WTC11 (cell line): ENCODE data around the gene AGBL4. TPM values are rescaled to one million over a fixed set of nuclear protein-coding genes. Genes with fewer than 3 reads are reported as not detected.

Experiments used
- ATAC-seq: fragments of 200-7000 bp; cut with Tn5 transposase; 2 replicates; pipeline ENCODE4 v1.10.0; 2021; ENCODE audit warnings: mild to moderate bottlenecking, moderate library complexity
- CTCF ChIA-PET: fragments of 300-600 bp; sonication (Branson Sonifier 250); formaldehyde crosslinking; loops from one replicate; lab custom pipeline; 2021; ENCODE audit warnings: antibody characterized with exemption; lab: Charles Lee
- POLR2A ChIA-PET: fragments of 350-600 bp; sonication (Branson Sonifier 250); formaldehyde crosslinking; loops from one replicate; lab custom pipeline; 2021; ENCODE audit warnings: antibody characterized with exemption; lab: Charles Lee
- DNase-seq: peaks from one replicate; pipeline ENCODE4 v3.0.0; 2021; ENCODE audit warnings: low spot score
- H3K27ac Mint-ChIP-seq: 2 replicates; pipeline ENCODE4 v1.8.0; 2021; ENCODE audit warnings: mixed read lengths
- H3K27me3 Mint-ChIP-seq: 2 replicates; pipeline ENCODE4 v1.8.0; 2021; ENCODE audit warnings: low read depth, mild to moderate bottlenecking, moderate library complexity, mixed read lengths
- H3K36me3 Mint-ChIP-seq: 2 replicates; pipeline ENCODE4 v1.8.0; 2021; ENCODE audit warnings: mixed read lengths
- H3K4me1 Mint-ChIP-seq: 2 replicates; pipeline ENCODE4 v1.8.0; 2022; ENCODE audit warnings: mixed read lengths
- H3K4me3 Mint-ChIP-seq: 2 replicates; pipeline ENCODE4 v1.8.0; 2021; ENCODE audit warnings: mild to moderate bottlenecking, moderate library complexity, mixed read lengths
- H3K9me3 Mint-ChIP-seq: 2 replicates; pipeline ENCODE4 v1.8.0; 2021; ENCODE audit warnings: mixed read lengths
- ATF2 ChIP-seq: sonication (generic); formaldehyde crosslinking; IDR thresholded peaks from 2 replicates; pipeline ENCODE4 v1.8.1; 2022; ENCODE audit warnings: low read depth, missing genetic modification reagents, borderline replicate concordance
- GRHL2 ChIP-seq: fragments of 250-450 bp; sonication (Bioruptor Pico); IDR thresholded peaks from 2 replicates; pipeline ENCODE4 v1.8.0; 2022; ENCODE audit warnings: mild to moderate bottlenecking, moderate library complexity; ENCODE audit not compliant: insufficient replicate concordance, severe bottlenecking
- MLX ChIP-seq: sonication (generic); formaldehyde crosslinking; IDR thresholded peaks from 2 replicates; pipeline ENCODE4 v1.8.1; 2023; ENCODE audit warnings: mild to moderate bottlenecking, missing genetic modification reagents, moderate library complexity
- PRRX2 ChIP-seq: fragments of 250-450 bp; sonication (Bioruptor Pico); IDR thresholded peaks from 2 replicates; pipeline ENCODE4 v1.8.0; 2021; ENCODE audit warnings: mild to moderate bottlenecking
- SMAD3 ChIP-seq: sonication (generic); formaldehyde crosslinking; IDR thresholded peaks from 2 replicates; pipeline ENCODE4 v1.8.0; 2022; ENCODE audit warnings: missing genetic modification reagents, mild to moderate bottlenecking, borderline replicate concordance
- TP53 ChIP-seq: sonication (generic); formaldehyde crosslinking; IDR thresholded peaks from 2 replicates; pipeline ENCODE4 v1.8.1; 2023; ENCODE audit warnings: mild to moderate bottlenecking, missing genetic modification reagents
- ZNF263 ChIP-seq: sonication (generic); formaldehyde crosslinking; IDR thresholded peaks from 2 replicates; pipeline ENCODE4 v1.8.1; 2022; ENCODE audit warnings: low read depth, mild to moderate bottlenecking, moderate library complexity, missing genetic modification reagents
- ZNF317 ChIP-seq: sonication (generic); formaldehyde crosslinking; IDR thresholded peaks from 2 replicates; pipeline ENCODE4 v1.8.1; 2023; ENCODE audit warnings: low read depth, mild to moderate bottlenecking, moderate library complexity, missing genetic modification reagents, borderline replicate concordance
- total RNA-seq: library from RNA; stranded (reverse); gene quantifications from 3 replicates; pipeline ENCODE4 v1.2.3, GENCODE V29; 2021
- TF ChIP-seq, protein P1 (sequence below): sonication (generic); formaldehyde crosslinking; IDR thresholded peaks from 2 replicates; pipeline ENCODE4 v1.8.0; 2022; ENCODE audit warnings: mild to moderate bottlenecking, missing genetic modification reagents
- TF ChIP-seq, protein P2 (sequence below): fragments of 250-450 bp; sonication (Bioruptor Pico); IDR thresholded peaks from 2 replicates; pipeline ENCODE4 v1.9.0; 2021; ENCODE audit warnings: mild to moderate bottlenecking
- TF ChIP-seq, protein P3 (sequence below): fragments of 250-450 bp; sonication (Bioruptor Pico); IDR thresholded peaks from 2 replicates; pipeline ENCODE4 v1.9.0; 2021; ENCODE audit warnings: mild to moderate bottlenecking, borderline replicate concordance
- TF ChIP-seq, protein P4 (sequence below): sonication (generic); formaldehyde crosslinking; IDR thresholded peaks from 2 replicates; pipeline ENCODE4 v1.8.1; 2022; ENCODE audit warnings: missing genetic modification reagents, borderline replicate concordance

The AGBL4 gene
- total RNA-seq, 1 experiment from 2014 or later: 0.87 TPM

DNA sequence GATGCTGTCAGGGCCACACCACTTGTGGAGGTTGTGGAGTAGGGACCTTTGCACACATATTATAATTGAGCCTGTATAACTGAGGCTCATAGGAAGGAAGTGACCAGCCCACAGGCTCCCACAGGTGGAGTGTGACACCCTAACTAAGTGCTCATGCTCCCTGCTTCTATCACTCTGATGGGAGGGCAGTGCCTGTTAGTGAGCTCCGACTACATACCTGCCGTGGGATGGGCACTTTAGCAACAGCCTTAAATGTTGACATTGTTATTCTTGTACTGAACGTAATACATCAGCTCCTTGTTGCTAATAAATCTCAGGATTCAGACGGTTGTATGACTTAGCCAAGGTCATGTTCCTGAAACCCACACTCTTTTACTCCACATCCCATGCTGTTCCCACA is 1305.0 kb downstream of the AGBL4 start (continued):
- TF ChIP-seq ATF2 (CRISPR knock-in tag): no peak
- TF ChIP-seq, protein P1, sequence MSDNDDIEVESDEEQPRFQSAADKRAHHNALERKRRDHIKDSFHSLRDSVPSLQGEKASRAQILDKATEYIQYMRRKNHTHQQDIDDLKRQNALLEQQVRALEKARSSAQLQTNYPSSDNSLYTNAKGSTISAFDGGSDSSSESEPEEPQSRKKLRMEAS (CRISPR knock-in tag): no peak
- TF ChIP-seq, protein P2, sequence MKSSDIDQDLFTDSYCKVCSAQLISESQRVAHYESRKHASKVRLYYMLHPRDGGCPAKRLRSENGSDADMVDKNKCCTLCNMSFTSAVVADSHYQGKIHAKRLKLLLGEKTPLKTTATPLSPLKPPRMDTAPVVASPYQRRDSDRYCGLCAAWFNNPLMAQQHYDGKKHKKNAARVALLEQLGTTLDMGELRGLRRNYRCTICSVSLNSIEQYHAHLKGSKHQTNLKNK: no peak
- TF ChIP-seq SMAD3 (CRISPR knock-in tag): no peak
- TF ChIP-seq, protein P3, sequence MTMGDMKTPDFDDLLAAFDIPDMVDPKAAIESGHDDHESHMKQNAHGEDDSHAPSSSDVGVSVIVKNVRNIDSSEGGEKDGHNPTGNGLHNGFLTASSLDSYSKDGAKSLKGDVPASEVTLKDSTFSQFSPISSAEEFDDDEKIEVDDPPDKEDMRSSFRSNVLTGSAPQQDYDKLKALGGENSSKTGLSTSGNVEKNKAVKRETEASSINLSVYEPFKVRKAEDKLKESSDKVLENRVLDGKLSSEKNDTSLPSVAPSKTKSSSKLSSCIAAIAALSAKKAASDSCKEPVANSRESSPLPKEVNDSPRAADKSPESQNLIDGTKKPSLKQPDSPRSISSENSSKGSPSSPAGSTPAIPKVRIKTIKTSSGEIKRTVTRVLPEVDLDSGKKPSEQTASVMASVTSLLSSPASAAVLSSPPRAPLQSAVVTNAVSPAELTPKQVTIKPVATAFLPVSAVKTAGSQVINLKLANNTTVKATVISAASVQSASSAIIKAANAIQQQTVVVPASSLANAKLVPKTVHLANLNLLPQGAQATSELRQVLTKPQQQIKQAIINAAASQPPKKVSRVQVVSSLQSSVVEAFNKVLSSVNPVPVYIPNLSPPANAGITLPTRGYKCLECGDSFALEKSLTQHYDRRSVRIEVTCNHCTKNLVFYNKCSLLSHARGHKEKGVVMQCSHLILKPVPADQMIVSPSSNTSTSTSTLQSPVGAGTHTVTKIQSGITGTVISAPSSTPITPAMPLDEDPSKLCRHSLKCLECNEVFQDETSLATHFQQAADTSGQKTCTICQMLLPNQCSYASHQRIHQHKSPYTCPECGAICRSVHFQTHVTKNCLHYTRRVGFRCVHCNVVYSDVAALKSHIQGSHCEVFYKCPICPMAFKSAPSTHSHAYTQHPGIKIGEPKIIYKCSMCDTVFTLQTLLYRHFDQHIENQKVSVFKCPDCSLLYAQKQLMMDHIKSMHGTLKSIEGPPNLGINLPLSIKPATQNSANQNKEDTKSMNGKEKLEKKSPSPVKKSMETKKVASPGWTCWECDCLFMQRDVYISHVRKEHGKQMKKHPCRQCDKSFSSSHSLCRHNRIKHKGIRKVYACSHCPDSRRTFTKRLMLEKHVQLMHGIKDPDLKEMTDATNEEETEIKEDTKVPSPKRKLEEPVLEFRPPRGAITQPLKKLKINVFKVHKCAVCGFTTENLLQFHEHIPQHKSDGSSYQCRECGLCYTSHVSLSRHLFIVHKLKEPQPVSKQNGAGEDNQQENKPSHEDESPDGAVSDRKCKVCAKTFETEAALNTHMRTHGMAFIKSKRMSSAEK: no peak
- no peak for TF ChIP-seq PRRX2 (CRISPR knock-in tag)

- no peaks in the 10 kb centered on the region for H3K9me3 Mint-ChIP-seq
- TF ChIP-seq ZNF317 (CRISPR knock-in tag): no peak
- TF ChIP-seq, protein P4, sequence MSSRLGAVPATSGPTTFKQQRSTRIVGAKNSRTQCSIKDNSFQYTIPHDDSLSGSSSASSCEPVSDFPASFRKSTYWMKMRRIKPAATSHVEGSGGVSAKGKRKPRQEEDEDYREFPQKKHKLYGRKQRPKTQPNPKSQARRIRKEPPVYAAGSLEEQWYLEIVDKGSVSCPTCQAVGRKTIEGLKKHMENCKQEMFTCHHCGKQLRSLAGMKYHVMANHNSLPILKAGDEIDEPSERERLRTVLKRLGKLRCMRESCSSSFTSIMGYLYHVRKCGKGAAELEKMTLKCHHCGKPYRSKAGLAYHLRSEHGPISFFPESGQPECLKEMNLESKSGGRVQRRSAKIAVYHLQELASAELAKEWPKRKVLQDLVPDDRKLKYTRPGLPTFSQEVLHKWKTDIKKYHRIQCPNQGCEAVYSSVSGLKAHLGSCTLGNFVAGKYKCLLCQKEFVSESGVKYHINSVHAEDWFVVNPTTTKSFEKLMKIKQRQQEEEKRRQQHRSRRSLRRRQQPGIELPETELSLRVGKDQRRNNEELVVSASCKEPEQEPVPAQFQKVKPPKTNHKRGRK (CRISPR knock-in tag): no peak
- TF ChIP-seq, all 79 proteins: peak for 0
- peak; percentile 50; the same call in 1 of the 2 replicates for ATAC-seq
- no peaks in the 10 kb centered on the region for H3K36me3 Mint-ChIP-seq
- H3K4me1 Mint-ChIP-seq: no peaks in the 10 kb centered on the region
- H3K4me3 Mint-ChIP-seq: no peak overlapping the region
- CTCF ChIA-PET: no interaction called here
- DNase-seq: no peak
- POLR2A ChIA-PET: no interaction called here
- H3K27me3 Mint-ChIP-seq: no peaks in the 10 kb centered on the region
- H3K27ac Mint-ChIP-seq: no peak overlapping the region
These were observed 1305.6 kb downstream of the AGBL4 start for GRCh38 chr1:48718116-48718630.

DNA sequence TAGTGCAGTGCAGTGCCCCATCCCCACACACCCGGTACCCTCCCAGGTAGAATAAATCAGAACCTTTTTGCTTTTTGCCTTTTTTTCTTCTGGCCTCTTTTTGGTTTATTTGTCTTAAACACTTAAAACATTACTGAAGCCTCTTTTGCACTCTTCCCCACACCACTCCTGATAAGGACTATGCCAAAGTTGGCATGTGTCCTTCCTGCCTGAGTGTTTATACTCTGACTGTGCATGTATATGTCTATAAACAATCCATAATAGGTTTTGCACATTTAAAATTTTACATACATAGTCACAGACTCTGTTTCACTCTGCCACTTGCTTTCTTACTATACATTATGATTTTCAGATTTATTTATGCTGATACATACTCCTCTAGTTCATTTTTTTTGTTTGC is 1306.7 kb downstream of the AGBL4 start:
- ATAC-seq (no peak), DNase-seq (no peak)
- Mint-ChIP-seq H3K27me3 (no peaks in the 10 kb centered on the region), H3K4me1 (no peaks in the 10 kb centered on the region), H3K36me3 (no peaks in the 10 kb centered on the region), H3K9me3 (no peaks in the 10 kb centered on the region), H3K27ac (no peak overlapping the region), H3K4me3 (no peak overlapping the region)
- ChIA-PET CTCF (no interaction called here), POLR2A (no interaction called here)
- no peak for TF ChIP-seq ATF2 (CRISPR knock-in tag)
- TF ChIP-seq TP53 (CRISPR knock-in tag): no peak
- TF ChIP-seq GRHL2: no peak
- no peak for TF ChIP-seq ZNF263 (CRISPR knock-in tag)
- no peak for TF ChIP-seq MLX
